Hematopoietic multipotent progenitor cell treated with erythropoietin and hydrocortisone succinate and interleukin-3 and kit ligand, for 6 days (in vitro differentiated cells): Measurements from ENCODE around the gene ADRA1B.
"Not testable (repeated sequence)": the region's sequence is repeated elsewhere in the genome, so short reads cannot be mapped to it uniquely, and the experiment has no call there.

Experiments
- DNase-seq: peaks from one replicate; pipeline ENCODE4 v3.0.0-alpha.2; 2015

ADRA1B gene

DNA sequence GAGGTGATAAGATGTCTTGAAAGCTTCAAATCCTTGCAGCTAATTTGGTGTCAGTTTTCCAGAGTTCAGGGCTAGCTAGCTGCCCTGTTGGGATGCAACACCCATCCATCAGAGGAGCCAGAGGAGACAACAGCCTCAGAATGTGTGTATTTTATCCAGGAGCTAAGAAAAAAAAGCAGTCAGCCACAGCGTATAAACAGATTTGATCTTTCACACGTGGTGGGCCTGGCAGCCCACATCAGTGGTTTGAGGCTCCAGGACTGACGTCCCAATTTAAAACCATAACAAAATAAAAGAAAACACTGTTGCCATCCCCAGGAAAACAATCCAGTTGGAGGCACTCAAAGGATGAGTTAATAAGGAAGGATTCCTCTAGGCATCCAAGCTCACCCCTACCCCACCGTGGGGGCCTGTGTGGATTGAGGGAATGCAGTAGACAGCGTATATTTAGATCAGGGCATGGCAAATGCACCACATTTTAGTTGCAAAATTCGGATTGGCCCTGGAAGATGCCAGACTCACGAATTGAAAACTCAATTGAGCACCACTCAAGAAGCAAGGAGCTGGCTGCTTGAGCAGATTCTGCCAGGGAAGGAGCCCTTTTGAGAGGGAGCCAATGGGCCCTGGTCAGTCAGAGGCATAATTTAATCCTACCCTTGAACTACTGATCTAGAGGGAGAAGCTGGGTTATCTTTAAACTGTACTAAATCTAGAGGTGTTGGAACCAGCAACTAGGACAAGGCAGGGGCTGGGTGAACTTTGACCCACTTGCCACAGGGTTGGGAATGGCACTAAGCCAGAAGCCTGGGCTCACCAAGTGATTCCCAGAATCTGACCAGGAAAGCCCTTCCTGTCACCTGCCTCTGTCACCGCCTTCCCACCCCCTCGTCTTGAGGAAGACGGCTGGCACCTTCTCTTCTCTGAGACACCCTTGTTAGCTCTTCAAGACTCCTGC lies 17.5 kb downstream of the ADRA1B start:
- no peak for DNase-seq

DNA sequence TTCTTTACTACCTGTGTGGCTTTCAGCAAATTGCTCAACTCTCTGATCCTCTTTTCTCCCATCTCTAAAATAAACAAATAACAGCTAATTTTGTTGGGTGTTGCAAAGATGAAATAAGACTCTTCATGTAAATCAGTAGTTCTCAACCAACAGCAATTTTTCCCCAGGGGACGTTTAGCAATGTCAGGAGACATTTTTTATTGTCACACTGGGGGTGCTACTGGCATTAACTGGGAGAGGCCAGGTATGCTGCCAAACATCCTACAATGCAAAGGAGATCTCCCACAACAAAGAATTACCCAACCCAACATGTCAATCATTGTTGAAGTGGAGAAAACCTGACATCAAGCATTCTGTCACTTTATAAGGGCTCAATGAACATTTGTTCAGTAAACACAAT lies 19.7 kb downstream of the ADRA1B start:
- DNase-seq, result no peak

DNA sequence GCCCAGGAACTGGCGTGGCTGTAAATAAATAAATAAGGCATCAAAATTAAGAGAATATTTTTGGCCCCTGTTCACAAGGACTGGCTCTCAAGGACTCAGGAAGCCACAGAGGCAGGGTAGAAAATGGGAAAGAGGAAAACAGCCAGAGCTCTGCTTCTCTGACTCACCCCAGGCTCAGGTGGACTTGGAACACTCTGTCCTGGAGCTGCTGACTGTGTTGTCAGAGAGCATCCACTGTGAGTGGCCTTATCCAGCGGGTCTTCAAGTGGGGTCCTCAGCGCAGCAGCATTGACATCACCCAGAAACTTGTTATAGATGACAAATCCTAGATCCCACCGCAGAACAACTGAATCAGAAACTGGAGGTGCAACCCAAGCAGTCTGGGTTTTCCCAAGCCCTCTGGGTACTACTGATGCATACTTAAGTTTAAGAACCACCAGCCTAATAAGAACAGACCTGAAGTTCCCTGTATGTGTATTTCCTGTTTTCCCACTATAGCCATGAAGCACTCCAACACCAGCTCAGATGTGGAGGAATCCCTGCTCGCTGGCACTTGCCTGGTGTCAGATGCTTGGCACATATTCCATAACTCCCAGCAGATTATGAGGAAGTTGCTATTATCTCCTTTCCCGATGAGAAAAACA lies 20.5 kb downstream of the ADRA1B start:
- no peak for DNase-seq

DNA sequence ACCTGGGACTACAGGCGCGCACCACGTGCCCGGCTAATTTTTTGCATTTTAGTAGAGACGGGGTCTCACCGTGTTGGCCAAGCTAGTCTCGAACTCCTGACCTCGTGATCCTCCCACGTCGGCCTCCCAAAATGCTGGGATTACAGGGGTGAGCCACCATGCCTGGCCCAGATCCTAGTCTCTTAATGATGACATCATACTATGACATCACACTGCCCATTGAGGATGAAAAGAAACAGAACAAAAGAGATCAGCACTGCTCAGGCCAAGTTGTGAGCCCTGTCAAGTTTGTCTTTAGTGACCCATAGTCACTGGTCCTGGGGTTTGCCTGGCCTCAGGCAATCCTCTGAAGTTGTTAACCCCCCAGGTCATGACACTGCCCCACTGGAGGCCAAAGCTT lies 21.3 kb downstream of the ADRA1B start:
- DNase-seq, result no peak

DNA sequence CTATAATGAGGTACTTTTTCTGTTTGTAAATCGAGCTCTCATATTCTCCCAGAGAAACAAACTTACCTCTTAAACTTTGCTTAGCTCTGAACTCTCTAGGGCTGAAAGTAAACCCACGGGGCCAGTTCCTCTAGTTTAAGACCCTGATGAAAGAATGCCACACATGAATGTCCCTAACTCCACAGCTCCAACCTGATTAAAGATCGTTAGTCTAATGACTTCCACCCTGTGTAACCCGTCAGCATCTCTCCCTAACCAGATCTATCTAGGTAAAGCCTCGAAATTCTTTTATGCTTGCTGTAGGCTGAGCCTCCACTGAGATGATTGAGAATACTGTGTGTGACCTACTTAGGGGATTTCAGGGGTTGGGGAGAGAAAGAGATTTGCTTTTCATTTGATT lies 27.0 kb downstream of the ADRA1B start:
- no peak for DNase-seq

DNA sequence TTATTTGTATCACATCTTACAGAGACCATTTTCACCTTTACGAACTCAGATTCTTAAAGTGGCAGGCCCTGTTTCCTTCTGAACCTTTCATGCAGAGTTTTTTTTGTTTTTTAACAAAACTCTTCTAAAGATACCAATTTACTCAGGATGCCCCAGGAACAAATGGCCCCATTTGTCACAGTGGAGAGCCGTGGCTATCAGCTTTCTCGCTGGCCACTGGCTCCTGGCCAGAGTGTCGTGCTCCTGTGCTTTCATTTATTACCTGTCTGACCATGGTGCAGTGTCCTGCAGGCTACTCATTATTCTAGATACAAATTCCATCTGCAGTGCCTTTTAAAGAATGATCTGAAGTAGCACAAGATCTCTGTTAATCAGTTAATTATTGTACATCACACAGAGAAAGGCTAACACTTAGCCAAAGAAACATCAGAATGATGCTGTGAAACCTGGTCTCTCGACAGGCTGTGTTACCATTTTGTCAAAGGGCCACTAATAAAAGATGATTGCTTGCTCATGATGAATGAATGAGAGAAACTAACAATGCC lies 27.8 kb downstream of the ADRA1B start:
- no peak for DNase-seq

DNA sequence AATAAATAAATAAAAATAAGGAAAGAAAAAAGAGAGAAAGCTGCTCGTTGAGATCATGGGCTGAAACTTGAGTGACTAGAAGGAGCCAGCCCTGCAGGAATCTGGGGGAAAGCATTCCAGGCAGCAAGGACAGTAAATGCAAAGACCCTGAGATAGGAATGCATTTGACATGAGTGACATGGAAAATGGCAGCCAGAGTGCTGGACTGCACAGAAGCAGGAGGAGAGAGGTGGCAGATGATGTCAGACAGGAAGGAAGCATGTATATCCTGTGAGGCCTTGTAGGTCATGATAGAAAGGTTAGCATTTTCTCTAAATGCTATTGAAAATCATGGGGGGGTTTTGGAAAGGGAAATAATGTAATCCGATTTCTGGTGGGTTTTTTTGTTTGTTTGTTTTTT lies 29.1 kb downstream of the ADRA1B start:
- DNase-seq, result no peak

DNA sequence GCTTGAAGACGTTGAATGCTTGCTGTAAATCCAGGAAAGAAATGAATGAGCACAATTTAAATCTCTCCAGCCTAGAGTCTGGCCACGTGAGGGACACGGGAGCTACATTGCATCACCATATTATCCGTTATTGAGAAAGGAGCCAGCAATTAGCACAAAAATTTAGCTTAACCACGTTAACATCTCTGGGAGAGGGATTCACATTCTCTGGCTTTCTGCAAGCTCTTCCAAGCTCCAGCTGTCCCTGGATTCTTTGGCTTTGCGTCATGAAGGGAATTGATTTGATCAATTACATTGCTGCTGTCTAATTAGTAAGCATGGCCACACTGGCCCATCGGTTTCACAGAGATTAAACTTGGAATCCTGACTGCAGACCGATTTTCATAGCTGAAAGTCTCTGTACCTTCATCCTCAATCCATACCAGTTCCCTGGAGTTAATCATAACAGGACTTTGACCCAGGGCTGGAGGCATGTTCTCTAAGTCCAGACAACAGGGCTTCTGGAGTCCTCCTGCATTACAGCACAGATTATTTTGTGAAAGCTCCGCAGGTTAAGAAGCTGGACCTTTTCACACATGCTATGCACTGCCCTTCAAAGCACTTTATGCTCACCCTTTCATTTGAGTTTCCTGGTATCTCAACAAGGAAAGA lies 31.6 kb downstream of the ADRA1B start:
- DNase-seq, result no peak

DNA sequence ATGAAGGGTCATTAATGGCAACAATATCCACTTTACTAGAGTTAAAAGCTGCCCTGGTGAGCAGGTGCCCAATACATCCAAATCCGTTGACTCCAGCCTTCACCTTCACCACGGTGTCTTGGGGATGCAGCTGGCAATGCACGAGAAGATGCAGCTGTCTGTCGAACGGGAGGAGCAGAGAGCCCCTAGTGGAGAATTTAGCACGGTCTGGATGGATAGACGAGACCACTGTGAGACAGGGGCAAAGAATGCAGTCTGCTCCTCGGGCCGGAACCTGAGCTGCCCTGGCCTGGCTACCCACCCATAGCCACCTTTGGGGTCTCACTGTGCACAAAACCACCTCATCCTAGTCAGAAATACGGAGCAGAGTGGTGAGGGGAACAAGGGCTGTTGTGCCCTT lies 35.1 kb downstream of the ADRA1B start:
- no peak for DNase-seq

DNA sequence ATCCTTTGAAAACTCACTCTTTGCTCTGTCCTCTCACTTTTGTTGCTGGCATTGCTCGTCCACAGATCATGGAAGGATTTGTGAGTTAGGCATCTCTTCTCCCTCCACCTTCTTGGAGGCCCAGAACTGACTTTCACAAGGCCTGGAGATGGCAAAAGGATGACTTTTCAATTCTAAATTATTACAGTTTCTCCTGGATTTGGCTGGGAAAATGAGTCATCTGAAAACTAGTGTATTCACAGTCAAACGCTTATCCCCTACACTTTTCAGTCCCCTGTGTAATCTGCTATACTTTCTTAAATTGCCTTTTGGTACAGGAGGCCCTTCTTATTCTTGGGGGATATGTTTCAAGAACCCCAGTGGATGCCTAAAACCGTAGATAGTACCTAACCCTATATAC lies 35.6 kb downstream of the ADRA1B start:
- no peak for DNase-seq

DNA sequence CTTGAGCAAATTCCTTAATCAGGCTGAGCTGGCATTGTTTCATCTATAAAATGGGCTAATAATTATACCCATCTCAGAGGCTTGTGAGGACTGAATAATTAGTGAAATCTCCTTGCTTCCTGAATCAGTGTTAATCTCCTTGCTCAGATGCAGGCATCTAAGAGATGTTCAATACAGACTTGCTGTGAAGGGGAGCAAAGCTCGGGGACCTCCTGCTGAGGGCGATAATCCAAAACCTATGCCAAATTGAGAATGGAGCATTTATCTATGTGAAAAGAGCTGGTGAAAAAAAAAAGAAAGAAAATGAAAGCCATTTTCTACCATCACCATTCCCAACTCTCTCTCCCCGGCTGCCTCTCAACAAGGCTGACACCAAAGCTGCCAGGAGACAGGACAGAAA lies 37.3 kb downstream of the ADRA1B start:
- no peak for DNase-seq

DNA sequence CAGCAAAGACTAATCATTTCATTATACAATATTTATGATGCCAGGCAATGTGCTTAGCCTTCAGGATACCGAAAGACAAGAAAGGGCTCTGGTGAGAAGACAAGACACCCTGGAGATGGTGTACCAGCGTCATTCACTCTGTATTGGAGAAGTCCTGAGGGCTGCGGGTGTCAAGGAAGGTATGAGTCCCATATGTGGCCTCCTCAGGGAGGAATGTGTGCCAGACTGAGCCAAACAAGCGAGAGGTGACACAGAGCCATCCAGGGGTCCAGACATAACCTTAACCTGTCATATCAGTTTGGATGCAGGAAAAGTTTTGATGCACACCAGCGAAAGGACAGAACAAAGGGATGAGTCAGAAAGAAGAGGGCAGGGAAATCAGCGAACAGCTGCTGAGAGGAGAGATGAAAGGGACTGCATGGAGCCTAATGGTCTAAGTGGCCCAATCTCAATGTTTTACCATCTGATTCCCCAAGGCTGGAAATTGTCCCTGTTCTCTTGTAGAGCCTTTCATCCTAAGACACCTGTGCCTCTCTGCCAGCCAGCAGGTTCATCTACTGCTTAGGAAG lies 38.9 kb downstream of the ADRA1B start:
- DNase-seq, result no peak

DNA sequence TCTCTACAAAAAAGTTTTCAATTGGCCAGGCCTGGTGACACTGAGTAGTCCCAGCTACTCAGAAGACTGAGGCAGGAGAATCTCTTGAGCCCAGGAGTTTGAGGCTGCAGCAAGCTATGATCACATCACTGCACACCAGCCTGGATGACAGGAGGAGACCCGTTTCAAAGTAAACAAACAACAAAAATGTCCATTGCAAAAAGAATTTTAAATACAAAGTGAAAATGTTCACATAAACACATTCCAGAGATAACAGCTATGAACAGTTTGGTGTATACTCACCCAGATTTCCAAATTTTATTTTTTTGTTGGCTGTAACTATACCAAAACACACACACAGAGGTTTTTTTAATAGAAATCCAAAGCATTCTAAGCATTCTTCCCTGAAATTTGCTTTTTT lies 39.8 kb downstream of the ADRA1B start:
- no peak for DNase-seq

DNA sequence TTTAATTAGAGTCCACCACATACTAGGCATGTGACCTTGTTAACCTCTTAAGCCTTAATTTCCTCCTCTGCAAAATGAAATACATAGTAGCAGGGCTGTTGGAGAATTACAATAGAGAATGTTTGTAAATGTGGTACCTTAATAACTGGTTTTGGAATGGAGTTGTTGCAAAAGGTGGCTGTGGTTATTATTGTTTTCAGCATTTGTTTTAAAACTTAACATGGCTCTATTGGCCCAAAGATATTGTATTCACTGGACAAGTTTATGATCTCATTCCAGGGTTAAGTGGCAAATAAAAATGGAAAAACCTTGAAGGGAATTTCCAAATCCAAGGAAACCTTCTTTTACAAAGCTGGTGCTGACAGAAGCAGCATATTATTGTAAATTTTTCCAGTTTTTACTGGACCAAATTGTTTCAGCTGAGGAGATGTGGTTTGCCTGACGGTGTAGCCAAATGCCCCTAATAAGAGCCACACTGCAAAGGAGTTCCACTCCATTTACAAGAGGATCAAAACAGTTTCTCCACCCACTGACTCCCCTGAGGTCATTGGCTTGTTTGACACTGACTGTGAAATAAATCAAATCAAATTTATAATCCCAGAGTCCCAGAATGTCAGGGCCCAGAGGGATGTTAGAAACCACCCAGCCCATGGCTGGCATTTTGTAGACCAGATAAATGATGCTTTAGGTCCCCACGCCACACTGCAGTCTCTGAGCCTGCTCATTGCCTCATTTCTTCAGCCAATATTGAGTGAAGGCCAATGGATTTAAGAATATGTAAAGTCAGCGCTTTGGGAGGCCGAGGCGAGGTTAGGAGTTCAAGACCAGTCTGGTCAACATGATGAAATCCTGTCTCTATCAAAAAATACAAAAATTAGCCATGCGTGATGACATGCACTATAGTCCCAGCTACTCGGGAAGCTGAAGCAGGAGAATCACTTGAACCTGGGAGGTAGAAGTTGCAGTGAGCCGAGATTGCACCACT lies 45.2 kb downstream of the ADRA1B start:
- DNase-seq, result no peak

DNA sequence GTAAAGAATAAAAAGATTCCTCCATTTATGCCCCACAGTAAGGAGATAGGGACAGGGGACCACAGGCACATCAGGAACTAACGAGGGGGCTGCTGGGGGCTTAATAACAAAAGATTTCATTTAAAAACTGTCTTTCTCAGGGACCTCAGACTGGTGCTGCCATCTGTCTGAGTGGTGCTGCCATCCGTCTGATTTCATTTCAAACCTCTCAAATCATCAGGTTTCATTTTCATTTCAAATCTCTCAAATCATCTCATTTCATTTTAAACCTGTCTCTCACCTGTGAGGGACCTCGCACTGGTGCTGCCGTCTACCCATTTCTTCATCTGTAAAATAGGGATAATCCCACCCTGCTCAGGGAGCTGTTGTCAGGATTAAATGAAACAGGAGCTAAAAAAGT lies 45.9 kb downstream of the ADRA1B start:
- no peak for DNase-seq

DNA sequence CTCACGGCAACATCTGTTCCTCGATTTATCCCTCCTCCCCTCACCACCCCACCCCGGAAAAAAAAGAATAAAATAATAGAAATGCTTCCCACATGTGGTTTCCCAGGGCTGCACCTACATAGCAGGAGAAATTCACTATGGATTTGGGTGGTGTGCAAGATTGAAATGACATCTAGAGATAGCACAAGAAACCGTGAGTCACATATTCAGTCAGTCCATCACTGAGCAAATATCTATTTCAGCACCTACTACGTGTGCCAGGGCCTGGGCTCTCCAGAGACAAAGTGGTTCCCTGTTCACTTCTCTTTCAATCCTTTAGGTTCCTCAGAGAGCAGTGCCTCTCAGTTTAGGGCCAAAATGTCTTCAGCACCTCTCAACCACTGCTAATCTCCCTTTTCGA lies 47.7 kb downstream of the ADRA1B start:
- DNase-seq, result no peak

DNA sequence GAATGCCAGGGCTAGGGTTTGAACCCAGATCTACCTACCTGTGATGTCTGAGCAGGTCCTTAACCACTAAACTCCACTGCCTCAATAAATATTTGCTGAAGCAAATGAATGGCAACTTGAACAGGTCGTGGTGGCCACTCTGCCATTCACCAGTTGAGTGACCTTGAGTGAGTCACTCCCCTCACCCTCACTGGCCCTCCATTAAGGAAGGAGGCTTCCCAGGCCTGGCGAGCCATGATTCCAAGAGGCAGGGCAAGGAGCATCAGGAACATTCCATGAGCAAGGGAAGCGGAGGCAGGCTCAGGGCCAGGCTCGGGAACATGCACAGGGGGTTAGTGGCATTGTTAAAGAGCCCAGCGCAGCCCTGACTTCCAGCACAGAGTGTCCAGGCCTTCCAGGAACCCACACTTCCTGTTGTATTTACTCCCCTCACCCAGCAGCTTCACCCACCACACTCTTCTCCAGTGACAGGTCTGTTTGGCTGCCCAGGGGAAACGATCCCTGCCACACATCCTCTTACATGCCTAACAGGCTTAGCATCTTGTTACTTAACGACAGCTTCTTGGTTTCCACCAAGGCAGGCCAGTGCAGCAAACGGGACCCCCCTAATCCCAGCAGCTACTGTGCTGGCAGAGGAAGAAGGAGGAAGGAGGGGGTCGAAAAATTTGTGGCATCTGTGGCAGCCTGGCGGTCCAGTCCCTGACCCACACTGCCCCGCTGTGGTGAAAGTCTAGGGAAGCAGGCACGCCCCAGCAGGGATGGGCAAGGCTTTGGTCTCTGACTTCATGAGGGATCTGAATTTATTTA lies 49.0 kb downstream of the ADRA1B start:
- DNase-seq, result peak; percentile 55

DNA sequence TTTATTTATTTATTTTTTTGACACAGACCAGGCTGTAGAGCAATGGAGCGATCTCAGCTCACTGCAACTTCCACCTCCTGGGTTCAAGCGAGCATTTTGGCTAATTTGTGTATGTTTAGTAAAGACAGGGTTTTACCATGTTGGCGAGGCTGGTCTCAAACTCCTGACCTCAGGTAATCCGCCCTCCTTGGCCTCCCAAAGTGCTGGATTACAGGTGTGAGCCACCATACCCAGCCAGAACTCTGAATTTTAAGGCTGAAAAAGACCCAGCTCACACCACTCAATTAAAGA lies 49.5 kb downstream of the ADRA1B start:
- DNase-seq, result not testable (repeated sequence)

DNA sequence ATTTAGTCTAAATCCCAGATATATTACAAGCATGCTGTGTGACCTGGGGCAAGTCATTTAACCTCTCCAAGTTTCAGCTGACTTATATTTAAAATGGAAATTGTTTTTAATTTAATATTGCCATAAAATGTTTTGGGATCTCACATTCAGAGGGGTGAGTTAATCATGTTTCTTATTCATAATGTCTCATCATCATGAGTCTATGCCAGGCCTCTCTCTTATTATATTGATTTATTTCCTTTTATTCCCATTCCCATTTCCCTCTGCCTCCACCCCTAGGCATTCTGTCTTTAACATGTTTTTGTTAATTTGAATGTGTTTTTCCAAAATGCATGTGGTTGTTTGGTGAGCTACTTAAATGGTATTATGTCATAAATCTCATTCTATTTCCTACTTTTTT lies 53.7 kb downstream of the ADRA1B start:
- DNase-seq, result no peak

DNA sequence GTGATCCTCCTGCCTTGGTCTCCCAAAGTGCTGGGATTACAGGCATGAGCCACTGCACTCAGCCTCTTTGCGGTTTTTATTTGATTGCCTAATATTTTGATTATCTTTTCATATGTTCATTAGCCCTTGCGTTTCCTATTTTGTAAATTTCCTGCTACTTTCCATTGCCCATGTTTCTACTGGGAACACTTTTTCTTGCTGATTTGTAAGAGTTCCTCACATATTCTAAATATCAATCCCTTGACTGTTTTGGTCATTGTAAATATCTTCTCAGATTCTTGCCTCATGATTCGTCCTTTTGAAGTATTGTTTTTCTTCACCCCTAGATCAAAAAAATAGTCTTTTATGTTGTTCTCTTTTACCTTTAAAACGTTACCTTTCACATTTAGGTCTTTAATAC lies 54.8 kb downstream of the ADRA1B start:
- DNase-seq, result no peak

DNA sequence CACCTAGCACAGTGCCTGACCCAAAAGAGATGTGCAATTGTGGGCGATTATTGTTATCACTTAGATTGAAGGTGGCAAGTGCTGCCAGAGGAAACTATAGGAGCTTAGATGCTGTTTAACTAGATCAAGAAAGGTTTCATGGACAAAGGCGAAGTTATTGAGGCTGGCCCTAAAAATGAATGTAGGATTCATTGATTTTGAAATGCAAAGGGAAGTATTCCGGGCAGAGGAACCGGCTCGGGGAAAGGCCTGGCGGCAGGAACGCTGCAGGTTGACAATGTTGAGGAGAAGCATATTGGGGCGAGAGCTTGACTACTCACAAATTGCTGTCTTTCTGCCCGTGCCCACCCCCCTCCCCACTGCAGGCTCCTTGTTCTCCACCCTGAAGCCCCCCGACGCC lies 55.2 kb downstream of the ADRA1B start:
- no peak for DNase-seq
